Liver (tissue), 9 donors: ENCODE data around the gene ATAD5. TPM values are rescaled to one million over a fixed set of nuclear protein-coding genes. Genes with fewer than 3 reads are reported as not detected.

Source experiments
- DNase-seq: peaks from one replicate; pipeline ENCODE4 v3.0.0-alpha.2; 2017; ENCODE audit warnings: low spot score
- H3K27ac ChIP-seq, 2 donors: one replicate each; pipeline ENCODE4 v1.7.0; 2013; ENCODE audit warnings: inconsistent platforms in 2 of 2, low read length in 2 of 2, control low read depth in 1 of 2, low read depth in 1 of 2, mild to moderate bottlenecking in 1 of 2
- H3K27me3 ChIP-seq, 4 donors: one replicate each; pipeline versions ENCODE4 v1.6.1 to v1.7.0; 2013; ENCODE audit warnings: low read length in 3 of 4, inconsistent platforms in 1 of 4, mild to moderate bottlenecking in 1 of 4, moderate library complexity in 1 of 4; ENCODE audit not compliant: control insufficient read depth in 4 of 4, insufficient read depth in 4 of 4
- H3K36me3 ChIP-seq, 4 donors: one replicate each; pipeline versions ENCODE4 v1.6.1 to v1.7.0; 2013; ENCODE audit warnings: low read length in 3 of 4, mild to moderate bottlenecking in 3 of 4, low read depth in 1 of 4, moderate library complexity in 1 of 4; ENCODE audit not compliant: control insufficient read depth in 4 of 4, insufficient read depth in 3 of 4
- H3K4me1 ChIP-seq, 4 donors: one replicate each; pipeline versions ENCODE4 v1.6.1 to v1.7.0; 2013; ENCODE audit warnings: low read length in 3 of 4, mild to moderate bottlenecking in 3 of 4, moderate library complexity in 1 of 4; ENCODE audit not compliant: control insufficient read depth in 4 of 4, insufficient read depth in 4 of 4
- H3K4me3 ChIP-seq, 3 donors: one replicate each; pipeline versions ENCODE4 v1.6.1 to v1.7.0; 2013; ENCODE audit warnings: low read length in 3 of 3, control low read depth in 1 of 3, low read depth in 1 of 3, mild to moderate bottlenecking in 1 of 3
- H3K9ac ChIP-seq, 2 donors: one replicate each; pipeline ENCODE4 v1.7.0; 2013; ENCODE audit warnings: low read length in 2 of 2, mild to moderate bottlenecking in 2 of 2, moderate library complexity in 2 of 2, control low read depth in 1 of 2, low read depth in 1 of 2
- H3K9me3 ChIP-seq, 4 donors: one replicate each; pipeline versions ENCODE4 v1.6.1 to v1.7.0; 2013; ENCODE audit warnings: low read length in 3 of 4; ENCODE audit not compliant: control insufficient read depth in 4 of 4
- ATF3 ChIP-seq: IDR thresholded peaks from 2 replicates; pipeline ENCODE4 v1.6.1; 2016; ENCODE audit warnings: antibody characterized with exemption
- EGR1 ChIP-seq, 2 donors: IDR thresholded peaks; 2 replicates each; pipeline ENCODE4 v1.6.1; 2016 to 2018; ENCODE audit warnings: antibody characterized with exemption in 2 of 2, low read depth in 2 of 2
- FOXA2 ChIP-seq: IDR thresholded peaks from 2 replicates; pipeline ENCODE4 v1.6.1; 2016; ENCODE audit warnings: antibody characterized with exemption
- NR2F2 ChIP-seq: IDR thresholded peaks from 2 replicates; pipeline ENCODE4 v1.6.1; 2016; ENCODE audit warnings: antibody characterized with exemption
- REST ChIP-seq: IDR thresholded peaks from 2 replicates; pipeline ENCODE4 v1.6.1; 2016; ENCODE audit warnings: antibody characterized with exemption, mild to moderate bottlenecking
- TAF1 ChIP-seq: conservative IDR thresholded peaks from 2 replicates; pipeline ENCODE4 v1.6.1; 2016; ENCODE audit warnings: antibody characterized with exemption, mild to moderate bottlenecking
- ZBTB33 ChIP-seq: IDR thresholded peaks from 2 replicates; pipeline ENCODE4 v1.6.1; 2016; ENCODE audit warnings: antibody characterized with exemption
- WGBS: extraction: QIAGEN DNeasy Blood & Tissue Kit; methylation state at CpG from one replicate; pipeline ENCODE4 v1.1.7; 2013; 5-methylcytosine and 5-hydroxymethylcytosine counted together
- polyA plus RNA-seq, 2 donors: library from polyadenylated mRNA; stranded (reverse) in 1 of 2; unstranded in 1 of 2; fragments of 200-250 nt in 1 of 2; fragments of >200 nt in 1 of 2; fragmentation: Nextera tagmentation in 1 of 2; extraction: Ambion mirVana in 1 of 2; gene quantifications; one replicate each; pipeline versions ENCODE4 v1.2.1 to v1.2.3, GENCODE V29; 2013 to 2015
- total RNA-seq, 2 donors: library from RNA; depleted of rRNA; stranded (reverse); fragments of >200 nt; gene quantifications; one replicate each; pipeline ENCODE4 v1.2.3, GENCODE V29; 2014
- donor health status: healthy.
- donor health status: healthy.
- donor health status: healthy.
- donor health status: healthy.
- donor health status: healthy.

Gene ATAD5
- total and polyA plus RNA-seq, 4 donors: 0.15 to 10.6 (median 0.52) TPM

DNA sequence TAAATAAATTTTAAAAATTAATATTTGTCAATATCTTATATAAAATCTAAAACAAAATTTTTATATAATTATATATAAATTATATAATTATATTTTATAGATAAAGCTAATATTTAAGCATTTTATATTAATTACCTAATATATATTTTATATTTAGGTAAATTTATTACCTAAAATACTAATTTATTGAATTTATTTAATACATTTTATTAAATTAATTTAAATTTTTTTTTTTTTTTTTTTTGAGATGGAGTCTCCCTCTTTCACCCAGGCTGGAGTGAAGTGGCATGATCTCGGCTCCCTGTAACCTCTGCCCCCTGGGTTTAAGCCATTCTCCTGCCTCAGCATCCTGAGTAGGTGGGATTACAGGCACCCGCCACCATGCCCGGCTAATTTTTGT is 22.4 kb downstream of the ATAD5 start:
- DNase-seq: no peak
- Histone ChIP-seq H3K9me3 (no peaks in the 10 kb centered on the region), H3K36me3 (no peaks in the 10 kb centered on the region), H3K9ac (no peak overlapping the region), H3K4me3 (no peak overlapping the region), H3K4me1 (no peaks in the 10 kb centered on the region), H3K27me3 (no peaks in the 10 kb centered on the region), H3K27ac (no peak overlapping the region)
- WGBS: 96% methylated on average over 3 of the region's 3 CpGs
- no peak for TF ChIP-seq REST

DNA sequence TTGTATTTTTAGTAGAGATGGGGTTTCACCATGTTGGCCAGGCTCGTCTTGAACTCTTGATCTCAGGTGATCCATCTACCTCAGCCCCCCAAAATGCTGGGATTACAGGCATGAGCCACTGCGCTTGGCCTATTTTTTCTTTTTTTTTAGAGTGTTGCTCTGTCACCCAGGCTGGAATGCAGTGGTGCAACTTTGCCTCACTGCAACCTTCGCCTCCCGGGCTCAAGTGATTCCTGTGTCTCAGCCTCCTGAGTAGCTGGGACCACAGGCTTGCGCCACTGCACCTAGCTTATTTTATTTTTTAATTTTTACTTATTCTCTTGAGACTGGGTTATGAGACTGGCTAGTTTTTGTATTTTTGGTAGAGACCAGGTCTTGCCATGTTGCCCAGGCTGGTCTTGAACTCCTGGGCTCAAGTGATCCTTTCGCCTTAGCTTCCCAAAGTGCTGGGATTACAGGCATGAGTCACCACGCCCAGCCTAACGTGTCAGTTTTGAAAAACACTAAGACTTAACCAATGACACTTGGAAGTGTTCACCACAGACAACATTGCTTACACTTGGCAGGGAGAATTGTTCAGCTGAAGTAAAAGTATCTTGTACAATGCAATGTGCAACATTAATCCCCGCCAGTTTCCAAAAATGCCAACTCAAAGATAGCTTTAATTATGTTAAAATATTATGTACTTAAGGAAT is 26.9 kb downstream of the ATAD5 start:
- H3K27ac ChIP-seq: no peak overlapping the region
- H3K9me3 ChIP-seq: no peaks in the 10 kb centered on the region
- H3K27me3 ChIP-seq: no peaks in the 10 kb centered on the region
- WGBS: 97% methylated on average over 9 of the region's 9 CpGs
- DNase-seq: no peak
- H3K9ac ChIP-seq: no peak overlapping the region
- H3K4me3 ChIP-seq: no peak overlapping the region
- no peaks in the 10 kb centered on the region for H3K4me1 ChIP-seq
- no peak for TF ChIP-seq EGR1 (IDR thresholded peaks at IDR 0.05; ENCODE audit: low read depth in 2 of 2)
- TF ChIP-seq REST: no peak
- no peak for TF ChIP-seq TAF1
- no peak for TF ChIP-seq ZBTB33
- TF ChIP-seq NR2F2: no peak
- TF ChIP-seq FOXA2: no peak
- no peak for TF ChIP-seq ATF3
- H3K36me3 ChIP-seq: no peaks in the 10 kb centered on the region
